SK-N-SH (cell line): ENCODE data around the gene LGR4.

Experiments used
- CTCF ChIP-seq: fragments of 200-600 bp; sonication (generic); IDR thresholded peaks from 2 replicates; pipeline ENCODE4 v1.6.1; 2017; ENCODE audit warnings: antibody characterized with exemption, mild to moderate bottlenecking, moderate library complexity
- EP300 ChIP-seq, 2 experiments: IDR thresholded peaks; 2 replicates each; pipeline versions ENCODE4 v1.4.0 to v1.6.1; 2012; ENCODE audit warnings: borderline replicate concordance in 1 of 2, low read depth in 1 of 2, low read length in 1 of 2
- FOSL2 ChIP-seq: IDR thresholded peaks from 2 replicates; pipeline ENCODE4 v1.4.0; 2012; ENCODE audit warnings: low read depth, mild to moderate bottlenecking, moderate library complexity, borderline replicate concordance
- GABPA ChIP-seq: IDR thresholded peaks from 2 replicates; pipeline ENCODE4 v1.4.0; 2012; ENCODE audit warnings: low read depth, mild to moderate bottlenecking
- NRF1 ChIP-seq: IDR thresholded peaks from 2 replicates; pipeline ENCODE4 v1.6.1; 2012; ENCODE audit warnings: low read depth, mild to moderate bottlenecking, low read length
- POLR2AphosphoS5 ChIP-seq: IDR thresholded peaks from 2 replicates; pipeline ENCODE4 v1.6.1; 2012; ENCODE audit warnings: low read depth, low read length
- RAD21 ChIP-seq: IDR thresholded peaks from 2 replicates; pipeline ENCODE4 v1.6.1; 2012; ENCODE audit warnings: mild to moderate bottlenecking, low read length
- RFX5 ChIP-seq: IDR thresholded peaks from 2 replicates; pipeline ENCODE4 v1.6.1; 2012; ENCODE audit warnings: mild to moderate bottlenecking, improper control_type of control experiment, low read length
- TAF1 ChIP-seq: IDR thresholded peaks from 2 replicates; pipeline ENCODE4 v1.6.1; 2012; ENCODE audit warnings: low read depth, mild to moderate bottlenecking, low read length, moderate library complexity, borderline replicate concordance
- ZBTB33 ChIP-seq: IDR thresholded peaks from 2 replicates; pipeline ENCODE4 v1.4.0; 2012; ENCODE audit warnings: low read depth, borderline replicate concordance

GRCh38 chr11:27317751-27318150 lies 154.8 kb downstream of the LGR4 start:
- TF ChIP-seq TAF1, result no peak
- no peak for TF ChIP-seq NRF1
- TF ChIP-seq GABPA, result no peak
- TF ChIP-seq CTCF, result no peak
- TF ChIP-seq ZBTB33, result no peak
- TF ChIP-seq POLR2AphosphoS5, result no peak
- TF ChIP-seq EP300 (IDR thresholded peaks at IDR 0.05; ENCODE audit: borderline replicate concordance in 1 of 2, low read depth in 1 of 2, low read length in 1 of 2), result no peak
- no peak for TF ChIP-seq RFX5
- no peak for TF ChIP-seq RAD21
- TF ChIP-seq FOSL2, result peak; percentile 81
